GM18951 (cell line): Measurements from ENCODE around the gene OFD1.

Source experiments
- POLR2A ChIP-seq: IDR thresholded peaks from 4 replicates; pipeline ENCODE4 v1.6.1; 2011; ENCODE audit warnings: mild to moderate bottlenecking; ENCODE audit not compliant: insufficient read length, insufficient read depth; ENCODE audit errors: extremely low read depth
- in situ Hi-C: fragments of 300-500 bp; cut with MboI; formaldehyde crosslinking; loops from one replicate; pipeline ENCODE4 v1.12.0; 2022; ENCODE audit warnings: low sequenced_read_pairs, mixed read lengths, inconsistent platforms; ENCODE audit not compliant: unreplicated experiment

OFD1 gene

DNA sequence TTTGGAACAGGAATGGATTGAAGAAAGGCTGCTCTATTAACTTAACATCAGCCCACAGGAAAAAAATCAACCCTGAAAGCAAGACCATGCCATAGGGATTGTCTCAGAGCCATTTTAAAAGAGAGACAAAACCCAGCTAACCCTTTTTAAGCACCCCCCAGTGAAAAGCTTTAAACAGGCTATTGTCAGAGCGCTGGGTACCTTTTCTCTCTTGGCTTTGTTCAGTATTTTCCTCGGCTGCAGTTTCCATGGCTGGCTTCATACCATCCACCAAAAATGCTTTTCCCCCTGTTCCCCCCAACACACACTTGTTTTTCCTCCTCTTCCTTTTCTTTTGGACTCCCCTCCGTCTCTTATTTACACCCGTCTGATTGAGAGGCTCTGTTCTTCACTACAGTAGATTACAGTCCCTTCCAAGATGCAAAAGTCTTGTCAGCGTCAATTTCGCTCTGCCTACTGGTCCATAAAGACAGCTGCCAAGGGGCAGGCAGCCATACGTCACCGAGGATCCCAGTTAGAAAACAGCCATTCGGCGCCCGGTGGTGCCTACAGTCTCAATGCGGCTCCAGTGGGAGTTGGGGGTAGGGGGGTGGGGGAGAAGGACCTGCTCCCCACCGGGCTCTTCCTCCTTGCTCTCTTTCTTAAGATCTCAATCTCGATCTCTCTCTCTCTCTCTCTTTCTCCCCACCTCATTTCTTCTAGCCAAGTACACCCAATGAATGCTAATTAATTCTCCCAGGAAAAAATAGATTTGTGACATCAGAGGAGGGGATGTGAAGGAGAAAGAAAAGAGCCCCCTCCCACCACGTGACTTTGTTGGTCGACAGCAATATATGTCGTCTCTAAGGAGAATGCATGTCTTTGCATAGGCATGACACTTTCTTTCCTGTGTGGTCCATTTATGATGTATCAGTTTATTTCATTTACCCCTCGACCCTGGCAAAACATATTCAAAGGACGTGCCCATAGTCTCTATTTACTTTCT lies 82.4 kb downstream of the OFD1 start, which contains the start of gene GPM6B:
Gene GPM6B, minus strand, starts transcription at position 451 of the 985 bp plus-strand sequence. Its CDS starts 189 bp downstream, at position 262.
- no peak for TF ChIP-seq POLR2A
- in situ Hi-C loops: no loop called here
